ENCODE measurements around the gene ARL4C.
A peak's percentile ranks its signal among the peaks of the same experiment; 100 is the strongest.
"Not testable (repeated sequence)": the region's sequence is repeated elsewhere in the genome, so short reads cannot be mapped to it uniquely, and the experiment has no call there.

The ARL4C gene

GRCh38 chr2:234463626-234464290 lies 33.1 kb downstream of the ARL4C start:
- no peak for TF ChIP-seq CTCF (conservative IDR thresholded peaks at IDR 0.05; ENCODE audit: low read depth, low read length)
- H3K4me3 ChIP-seq (ENCODE audit: low read depth, low read length): no peak overlapping the region
- no peak for DNase-seq (ENCODE audit: low read depth)

GRCh38 chr2:234462218-234462992 lies 34.5 kb downstream of the ARL4C start:
- no peak for TF ChIP-seq CTCF (conservative IDR thresholded peaks at IDR 0.05; ENCODE audit: low read depth, low read length)
- DNase-seq (ENCODE audit: low read depth): peak; percentile 39
- no peak overlapping the region for H3K4me3 ChIP-seq (ENCODE audit: low read depth, low read length)

GRCh38 chr2:234459401-234460009 lies 37.4 kb downstream of the ARL4C start:
- TF ChIP-seq CTCF (conservative IDR thresholded peaks at IDR 0.05; ENCODE audit: low read depth, low read length): no peak
- H3K4me3 ChIP-seq (ENCODE audit: low read depth, low read length): no peak overlapping the region
- DNase-seq (ENCODE audit: low read depth): no peak

- TF ChIP-seq CTCF (conservative IDR thresholded peaks at IDR 0.05; ENCODE audit: low read depth, low read length): no peak
- no peak overlapping the region for H3K4me3 ChIP-seq (ENCODE audit: low read depth, low read length)
- DNase-seq (ENCODE audit: low read depth): no peak
These were observed 38.4 kb downstream of the ARL4C start for GRCh38 chr2:234458466-234458865.

- H3K4me3 ChIP-seq (ENCODE audit: low read depth, low read length): no peak overlapping the region
- no peak for TF ChIP-seq CTCF (conservative IDR thresholded peaks at IDR 0.05; ENCODE audit: low read depth, low read length)
- peak; percentile 35 for DNase-seq (ENCODE audit: low read depth)
These were observed 39.5 kb downstream of the ARL4C start for GRCh38 chr2:234457421-234457820.

- not testable (repeated sequence) for DNase-seq (ENCODE audit: low read depth); H3K4me3 ChIP-seq (ENCODE audit: low read depth, low read length)
These were observed 41.6 kb downstream of the ARL4C start for GRCh38 chr2:234455246-234455645.

GRCh38 chr2:234454433-234454832 lies 42.4 kb downstream of the ARL4C start:
- no peak for TF ChIP-seq CTCF (conservative IDR thresholded peaks at IDR 0.05; ENCODE audit: low read depth, low read length)
- no peak for DNase-seq (ENCODE audit: low read depth)
- no peak overlapping the region for H3K4me3 ChIP-seq (ENCODE audit: low read depth, low read length)

Data from choroid plexus epithelial cell (primary cell).